ENCODE results near the gene ABHD17A.
A peak's percentile ranks its signal among the peaks of the same experiment; 100 is the strongest.

The ABHD17A gene

GRCh38 chr19:1864480-1865171, 20.7 kb downstream of the ABHD17A start:
- peak; percentile 46 for DNase-seq (ENCODE audit: low read depth)

GRCh38 chr19:1863638-1864479, 21.4 kb downstream of the ABHD17A start:
- peak; percentile 90 for DNase-seq (ENCODE audit: low read depth)

GRCh38 chr19:1863328-1863637, 22.0 kb downstream of the ABHD17A start, which contains the start of gene KLF16:
Gene KLF16, minus strand, starts transcription at chr19:1863579. Its CDS starts 82 bp downstream, at chr19:1863497.
- no peak for DNase-seq (ENCODE audit: low read depth)

GRCh38 chr19:1862424-1863327, 22.6 kb downstream of the ABHD17A start:
- DNase-seq (ENCODE audit: low read depth): no peak

GRCh38 chr19:1862068-1862423, 23.2 kb downstream of the ABHD17A start:
- no peak for DNase-seq (ENCODE audit: low read depth)

- DNase-seq (ENCODE audit: low read depth): peak; percentile 42
Measured at GRCh38 chr19:1861599-1862031, 23.7 kb downstream of the ABHD17A start.

GRCh38 chr19:1860821-1861598, 24.3 kb downstream of the ABHD17A start:
- no peak for DNase-seq (ENCODE audit: low read depth)

GRCh38 chr19:1860042-1860775, 25.1 kb downstream of the ABHD17A start:
- peak; percentile 76 for DNase-seq (ENCODE audit: low read depth)

GRCh38 chr19:1859331-1859781, 25.9 kb downstream of the ABHD17A start:
- no peak for DNase-seq (ENCODE audit: low read depth)

GRCh38 chr19:1858412-1859081, 26.7 kb downstream of the ABHD17A start:
- DNase-seq (ENCODE audit: low read depth): no peak

- no peak for DNase-seq (ENCODE audit: low read depth)
Measured at GRCh38 chr19:1857648-1858326, 27.5 kb downstream of the ABHD17A start.

- peak; percentile 80 for DNase-seq (ENCODE audit: low read depth)
Measured at GRCh38 chr19:1856698-1857603, 28.3 kb downstream of the ABHD17A start.

- no peak for DNase-seq (ENCODE audit: low read depth)
Measured at GRCh38 chr19:1856345-1856697, 29.0 kb downstream of the ABHD17A start.

- no peak for DNase-seq (ENCODE audit: low read depth)
Measured at GRCh38 chr19:1855828-1856255, 29.5 kb downstream of the ABHD17A start.

GRCh38 chr19:1855040-1855827, 30.1 kb downstream of the ABHD17A start:
- peak; percentile 76 for DNase-seq (ENCODE audit: low read depth)

GRCh38 chr19:1854542-1855039, 30.7 kb downstream of the ABHD17A start:
- no peak for DNase-seq (ENCODE audit: low read depth)

GRCh38 chr19:1854039-1854541, 31.2 kb downstream of the ABHD17A start:
- no peak for DNase-seq (ENCODE audit: low read depth)
